ENCODE data around the gene C1GALT1C1.
"Not testable (repeated sequence)": the region's sequence is repeated elsewhere in the genome, so short reads cannot be mapped to it uniquely, and the experiment has no call there.

The C1GALT1C1 gene

DNA sequence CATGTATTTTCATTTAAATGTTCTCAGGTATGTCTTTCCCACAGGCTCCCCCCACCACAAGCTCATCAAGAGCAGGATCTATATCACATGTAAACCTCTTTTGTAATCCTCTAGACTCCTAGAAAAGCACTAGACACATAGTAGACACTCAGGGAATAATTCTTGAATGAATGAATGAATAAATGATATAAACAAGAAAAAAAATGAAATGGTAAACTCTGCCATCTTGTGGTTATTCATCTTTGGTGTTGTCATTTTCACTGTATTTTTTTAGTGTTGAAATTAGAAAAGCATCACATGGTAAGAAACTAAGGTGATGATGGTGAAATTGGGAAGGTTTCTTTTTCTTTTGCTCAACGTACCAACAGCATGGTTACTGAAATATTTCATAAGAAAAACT, 34.2 kb upstream of the C1GALT1C1 start:
- no peak for DNase-seq (ENCODE audit: low read depth)
- peak; percentile 28; the same call in 1 of the 2 replicates for TF ChIP-seq CTCF (IDR thresholded peaks at IDR 0.05; ENCODE audit: control insufficient read depth, extremely low read depth, insufficient read depth)
- H3K4me3 ChIP-seq (ENCODE audit: low read depth, low read length), result no peak overlapping the region

DNA sequence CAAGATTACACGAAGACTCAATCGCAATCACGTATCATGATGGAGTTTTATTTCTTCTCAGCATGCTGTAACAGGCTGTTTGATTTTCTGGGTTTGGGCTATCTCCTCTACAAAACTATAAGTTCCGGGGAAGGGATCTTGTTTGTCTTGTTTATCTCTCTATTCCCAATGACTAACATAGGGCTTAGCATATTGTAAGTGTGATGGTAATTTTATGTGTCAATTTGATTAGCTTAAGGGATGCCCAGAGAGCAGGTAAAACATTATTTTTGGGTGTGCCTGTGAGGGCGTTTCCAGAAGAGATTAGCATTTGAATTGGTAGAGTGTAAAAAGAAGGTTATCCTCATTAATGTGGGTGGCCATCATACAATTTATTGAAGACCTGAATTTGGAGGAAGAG, 32.8 kb upstream of the C1GALT1C1 start:
- H3K4me3 ChIP-seq (ENCODE audit: low read depth, low read length), result no peak overlapping the region
- no peak for DNase-seq (ENCODE audit: low read depth)
- TF ChIP-seq CTCF (IDR thresholded peaks at IDR 0.05; ENCODE audit: control insufficient read depth, extremely low read depth, insufficient read depth), result no peak

GRCh38 chrX:120660637-120661036, 30.8 kb upstream of the C1GALT1C1 start:
- no peak for DNase-seq (ENCODE audit: low read depth)
- no peak for TF ChIP-seq CTCF (IDR thresholded peaks at IDR 0.05; ENCODE audit: control insufficient read depth, extremely low read depth, insufficient read depth)
- H3K4me3 ChIP-seq (ENCODE audit: low read depth, low read length), result no peak overlapping the region

DNA sequence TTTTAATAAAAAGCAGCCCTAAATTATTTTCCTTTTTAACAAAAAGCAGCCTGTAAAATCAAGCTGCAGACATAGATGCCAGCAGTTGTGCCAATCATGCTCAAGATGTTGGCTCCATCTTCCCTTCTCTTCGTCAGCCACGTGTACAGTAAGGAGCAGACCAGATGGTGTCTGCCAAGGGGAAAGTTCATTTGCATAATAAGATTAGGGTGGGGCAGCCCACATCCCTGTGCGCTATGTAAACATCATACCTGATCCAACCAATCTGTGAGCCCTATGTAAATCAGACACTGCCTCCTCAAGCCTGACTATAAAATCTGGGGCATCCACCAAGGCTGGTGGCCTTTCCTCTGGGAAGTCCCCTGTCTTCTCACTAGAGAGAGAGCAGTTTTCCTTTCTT, 23.1 kb upstream of the C1GALT1C1 start:
- H3K4me3 ChIP-seq (ENCODE audit: low read depth, low read length), result no peak overlapping the region
- no peak for TF ChIP-seq CTCF (IDR thresholded peaks at IDR 0.05; ENCODE audit: control insufficient read depth, extremely low read depth, insufficient read depth)
- no peak for DNase-seq (ENCODE audit: low read depth)

DNA sequence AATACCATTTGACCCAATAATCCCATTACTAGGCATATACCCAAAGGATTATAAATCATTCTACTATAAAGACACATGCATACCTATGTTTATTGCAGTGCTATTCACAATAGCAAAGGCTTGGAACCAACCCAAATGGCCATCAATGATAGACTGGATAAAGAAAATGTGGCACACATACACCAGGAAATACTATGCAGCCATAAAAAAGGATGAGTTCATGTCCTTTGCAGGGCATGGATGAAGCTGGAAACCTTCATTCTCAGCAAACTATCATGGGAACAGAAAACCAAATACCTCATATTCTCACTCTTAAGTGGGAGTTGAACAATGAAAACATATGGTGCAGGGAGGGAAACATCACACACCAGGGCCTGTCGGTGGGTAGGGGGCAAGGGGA, 22.4 kb upstream of the C1GALT1C1 start:
- DNase-seq (ENCODE audit: low read depth), result not testable (repeated sequence)

GRCh38 chrX:120647127-120647526, 17.3 kb upstream of the C1GALT1C1 start:
- no peak overlapping the region for H3K4me3 ChIP-seq (ENCODE audit: low read depth, low read length)
- TF ChIP-seq CTCF (IDR thresholded peaks at IDR 0.05; ENCODE audit: control insufficient read depth, extremely low read depth, insufficient read depth), result no peak
- DNase-seq (ENCODE audit: low read depth), result no peak

More for the DNA sequence above, 22.4 kb upstream of the C1GALT1C1 start:
- H3K4me3 ChIP-seq (ENCODE audit: low read depth, low read length), result not testable (repeated sequence)

- TF ChIP-seq CTCF (IDR thresholded peaks at IDR 0.05; ENCODE audit: control insufficient read depth, extremely low read depth, insufficient read depth), result no peak
- no peak overlapping the region for H3K4me3 ChIP-seq (ENCODE audit: low read depth, low read length)
- DNase-seq (ENCODE audit: low read depth), result no peak
These were observed 13.0 kb upstream of the C1GALT1C1 start for GRCh38 chrX:120642871-120643270.
